HUES48 (cell line): ENCODE measurements around the gene EFNB2.

Experiments
- H3K27ac ChIP-seq: one replicate; pipeline ENCODE4 v1.7.0; 2013; ENCODE audit warnings: low read depth, low read length, inconsistent platforms
- H3K27me3 ChIP-seq: 2 replicates; pipeline ENCODE4 v1.6.1; 2013; ENCODE audit warnings: mild to moderate bottlenecking, low read length; ENCODE audit not compliant: control insufficient read depth, insufficient read depth
- H3K36me3 ChIP-seq: 2 replicates; pipeline ENCODE4 v1.6.1; 2013; ENCODE audit warnings: low read length; ENCODE audit not compliant: control insufficient read depth, insufficient read depth
- H3K4me1 ChIP-seq: 2 replicates; pipeline ENCODE4 v1.6.1; 2013; ENCODE audit warnings: mild to moderate bottlenecking, low read length; ENCODE audit not compliant: control insufficient read depth, insufficient read depth
- H3K4me3 ChIP-seq: 2 replicates; pipeline ENCODE4 v1.5.1; 2013; ENCODE audit warnings: mild to moderate bottlenecking, low read depth, low read length
- H3K9ac ChIP-seq: 2 replicates; pipeline ENCODE4 v1.6.1; 2013; ENCODE audit warnings: mild to moderate bottlenecking, low read depth, low read length, moderate library complexity
- H3K9me3 ChIP-seq: 2 replicates; pipeline ENCODE4 v1.6.1; 2013; ENCODE audit warnings: low read length; ENCODE audit not compliant: control insufficient read depth, insufficient read depth

EFNB2 gene

GRCh38 chr13:106535552-106536243 is at the start of gene EFNB2:
Gene EFNB2 (minus strand): TSS chr13:106535662. CDS start chr13:106534964, 698 bp downstream.
- Histone ChIP-seq H3K27me3 (peaks cover 36% of the 10 kb centered on the region), H3K36me3 (peaks cover 2% of the 10 kb centered on the region), H3K9me3 (no peaks in the 10 kb centered on the region), H3K4me1 (peaks cover 34% of the 10 kb centered on the region), H3K9ac (0 out of 2 replicates have a peak within 1 kb of the TSS, but pooled peaks have one; percentile 28), H3K4me3 (peak within 1 kb of the TSS; percentile 72), H3K27ac (peak within 1 kb of the TSS; percentile 11)

- H3K9me3 ChIP-seq = peaks cover 14% of the 10 kb centered on the region; the same call in 1 of the 2 replicates
- no peak overlapping the region for H3K9ac ChIP-seq
- no peaks in the 10 kb centered on the region for H3K4me1 ChIP-seq
- H3K27me3 ChIP-seq = no peaks in the 10 kb centered on the region
- no peak overlapping the region for H3K27ac ChIP-seq
- no peaks in the 10 kb centered on the region for H3K36me3 ChIP-seq
- no peak overlapping the region for H3K4me3 ChIP-seq
These were observed 45.8 kb upstream of the EFNB2 start for GRCh38 chr13:106581225-106581624.

DNA sequence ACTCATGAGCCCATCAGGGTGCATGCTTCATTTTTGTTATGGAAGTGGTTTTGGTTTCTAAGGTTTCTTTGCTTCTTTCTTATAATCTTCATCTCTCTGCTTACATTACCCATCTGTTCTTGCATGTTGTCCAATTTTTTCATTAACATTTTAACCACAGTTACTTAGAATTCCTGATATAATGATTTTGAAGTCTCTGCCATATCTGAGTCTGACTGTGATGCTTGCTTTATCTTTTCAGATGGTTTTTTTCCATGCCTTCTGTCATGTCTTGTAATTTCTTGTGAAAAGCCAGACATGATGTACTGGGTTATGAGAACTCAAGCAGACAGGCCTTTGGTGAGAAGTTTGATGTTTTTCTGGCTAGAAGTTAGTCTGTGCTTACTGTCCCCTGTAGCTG is 40.4 kb upstream of the EFNB2 start:
- no peaks in the 10 kb centered on the region for H3K9me3 ChIP-seq
- H3K9ac ChIP-seq = no peak overlapping the region
- H3K4me3 ChIP-seq = no peak overlapping the region
- no peaks in the 10 kb centered on the region for H3K27me3 ChIP-seq
- H3K27ac ChIP-seq = no peak overlapping the region
- H3K36me3 ChIP-seq = no peaks in the 10 kb centered on the region
- peaks cover under 1% of the 10 kb centered on the region; the same call in 1 of the 2 replicates for H3K4me1 ChIP-seq

DNA sequence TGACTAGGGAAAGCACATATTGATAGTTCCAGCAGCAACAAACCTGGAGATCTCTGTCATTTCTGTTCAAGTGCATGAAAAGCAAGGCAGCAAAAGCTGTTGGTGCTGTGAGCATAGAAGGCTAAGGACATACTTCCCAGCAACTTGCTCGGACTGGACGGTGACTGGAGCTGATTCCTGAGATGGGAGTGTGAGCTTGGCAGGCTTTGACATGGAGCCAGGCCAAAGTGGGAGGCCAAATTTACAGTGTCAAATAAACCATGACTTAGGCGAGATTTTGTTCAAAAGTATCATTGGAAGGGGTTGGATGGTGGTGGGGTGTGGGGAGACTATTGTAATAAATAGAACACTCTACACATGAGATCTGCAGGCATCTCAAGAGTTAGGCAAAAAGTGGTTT is 38.4 kb upstream of the EFNB2 start:
- Histone ChIP-seq H3K27ac (no peak overlapping the region), H3K36me3 (no peaks in the 10 kb centered on the region), H3K4me1 (peaks cover 3% of the 10 kb centered on the region; the same call in 1 of the 2 replicates), H3K9me3 (no peaks in the 10 kb centered on the region), H3K9ac (no peak overlapping the region), H3K27me3 (no peaks in the 10 kb centered on the region), H3K4me3 (no peak overlapping the region)

- Histone ChIP-seq H3K9ac (no peak overlapping the region), H3K36me3 (no peaks in the 10 kb centered on the region), H3K4me3 (no peak overlapping the region), H3K27me3 (no peaks in the 10 kb centered on the region), H3K4me1 (peaks cover 6% of the 10 kb centered on the region), H3K9me3 (no peaks in the 10 kb centered on the region), H3K27ac (no peak overlapping the region)
These were observed 37.9 kb upstream of the EFNB2 start for GRCh38 chr13:106573284-106573846.

GRCh38 chr13:106570299-106570852 is 34.9 kb upstream of the EFNB2 start:
- Histone ChIP-seq H3K36me3 (no peaks in the 10 kb centered on the region), H3K27me3 (no peaks in the 10 kb centered on the region), H3K4me1 (peaks cover 18% of the 10 kb centered on the region), H3K4me3 (peak overlapping the region; percentile 41), H3K9me3 (no peaks in the 10 kb centered on the region), H3K9ac (no peak overlapping the region), H3K27ac (no peak overlapping the region)

DNA sequence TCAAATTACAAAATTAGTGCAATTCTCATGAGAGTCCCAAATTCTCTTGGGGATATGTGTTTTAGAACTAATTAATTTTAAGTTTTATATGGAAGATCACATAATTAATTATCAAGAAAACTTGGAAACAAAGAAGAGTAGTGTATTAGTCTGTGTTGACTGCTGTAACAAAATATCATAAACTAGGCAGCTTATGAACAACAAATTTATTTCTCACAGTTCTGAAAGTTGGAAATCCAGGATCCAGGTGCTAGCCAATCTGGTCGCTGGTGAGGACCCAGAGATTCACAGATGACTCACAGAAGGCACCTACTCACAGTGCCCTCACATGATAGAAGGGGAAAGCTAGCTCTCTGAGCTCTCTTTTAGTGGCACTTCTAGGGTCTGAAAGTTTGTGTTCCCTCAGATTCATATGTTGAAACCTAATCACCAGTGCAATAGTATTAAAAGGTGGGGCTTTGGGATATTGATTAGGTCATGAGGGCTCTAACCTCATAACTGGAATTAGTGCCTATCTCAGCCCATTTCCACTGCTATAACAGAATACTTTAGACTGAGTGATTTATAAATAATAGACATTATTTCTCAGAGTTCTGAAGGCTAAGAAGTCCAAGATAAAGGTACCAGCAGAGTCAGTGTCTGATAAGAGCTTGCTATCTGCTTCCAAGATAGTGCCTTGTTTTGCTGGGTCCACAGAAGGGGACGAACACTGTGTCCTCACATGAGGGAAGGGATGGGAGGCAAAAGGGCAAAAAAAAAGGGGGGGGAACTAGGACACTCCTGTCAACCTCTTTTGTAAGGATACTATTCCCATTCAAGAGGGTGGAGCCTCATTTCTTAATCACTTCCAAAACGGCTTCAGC is 34.0 kb upstream of the EFNB2 start:
- Histone ChIP-seq H3K27me3 (no peaks in the 10 kb centered on the region), H3K27ac (no peak overlapping the region), H3K9me3 (no peaks in the 10 kb centered on the region), H3K4me1 (peaks cover 27% of the 10 kb centered on the region), H3K36me3 (no peaks in the 10 kb centered on the region), H3K9ac (no peak overlapping the region), H3K4me3 (no peak overlapping the region)

DNA sequence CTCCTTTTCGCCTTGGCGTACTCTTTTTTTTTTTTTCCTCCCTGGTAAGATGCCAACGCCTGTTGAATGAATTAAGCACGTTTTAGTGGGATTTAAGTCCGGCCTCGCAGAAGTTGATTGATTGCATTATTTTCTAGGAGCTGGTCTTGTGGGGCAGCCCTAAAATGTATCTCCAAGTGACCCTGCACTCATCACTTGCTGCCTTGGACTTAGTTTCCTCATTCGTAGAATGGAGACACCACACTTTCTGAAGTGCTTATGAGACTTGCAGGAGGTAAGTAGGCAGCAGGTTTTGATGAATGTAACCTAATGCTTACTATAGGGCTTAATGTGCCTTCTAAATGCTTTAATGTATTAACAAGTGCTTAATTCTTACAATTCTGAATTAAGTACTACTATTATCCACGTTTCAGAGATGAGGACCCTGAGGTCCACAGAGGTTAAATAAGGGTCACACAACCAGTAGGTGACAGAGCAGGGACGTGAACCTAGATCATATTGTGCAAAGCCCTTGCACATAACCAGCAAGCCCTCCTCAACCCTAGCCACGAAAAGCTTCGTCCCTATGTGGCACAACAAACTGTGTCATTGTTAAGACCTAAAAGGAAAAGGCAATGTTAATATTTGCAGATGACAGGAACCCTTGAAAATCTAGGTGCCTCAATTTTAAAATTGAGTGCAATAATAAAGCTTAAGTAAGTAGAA is 33.0 kb upstream of the EFNB2 start:
- Histone ChIP-seq H3K4me1 (peaks cover 37% of the 10 kb centered on the region), H3K9me3 (no peaks in the 10 kb centered on the region), H3K4me3 (peak overlapping the region; percentile 98), H3K36me3 (no peaks in the 10 kb centered on the region), H3K27ac (peak overlapping the region; percentile 40), H3K9ac (peak overlapping the region; percentile 98), H3K27me3 (no peaks in the 10 kb centered on the region)

- Histone ChIP-seq H3K27me3 (no peaks in the 10 kb centered on the region), H3K27ac (peak within 1 kb of the TSS; percentile 95), H3K9me3 (no peaks in the 10 kb centered on the region), H3K9ac (peak within 1 kb of the TSS; percentile 98), H3K4me3 (peak within 1 kb of the TSS; percentile 98), H3K36me3 (no peaks in the 10 kb centered on the region), H3K4me1 (peaks cover 41% of the 10 kb centered on the region)
These were observed 32.2 kb upstream of the EFNB2 start, which contains the start of gene ARGLU1 for GRCh38 chr13:106567474-106568298. Gene ARGLU1 (minus strand): TSS chr13:106568137. CDS start chr13:106567919, 218 bp downstream.
